Endodermal cell (in vitro differentiated cells): ENCODE data around the gene SEPTIN10. TPM values are rescaled to one million over a fixed set of nuclear protein-coding genes. Genes with fewer than 3 reads are reported as not detected.

Experiments
- DNase-seq: peaks from one replicate; pipeline ENCODE4 v3.0.0-alpha.2; 2017
- H3K27ac ChIP-seq: 2 replicates; pipeline ENCODE4 v1.5.1; 2013; ENCODE audit warnings: mild to moderate bottlenecking, low read depth, low read length, moderate library complexity
- H3K27me3 ChIP-seq: 2 replicates; pipeline ENCODE4 v1.6.1; 2013; ENCODE audit warnings: mild to moderate bottlenecking, low read length, moderate library complexity; ENCODE audit not compliant: insufficient read depth, control insufficient read depth, poor library complexity, severe bottlenecking
- H3K36me3 ChIP-seq: 2 replicates; pipeline ENCODE4 v1.7.0; 2013; ENCODE audit warnings: mild to moderate bottlenecking, low read length, moderate library complexity; ENCODE audit not compliant: control insufficient read depth, insufficient read depth
- H3K4me1 ChIP-seq: one replicate; pipeline ENCODE4 v1.7.0; 2013; ENCODE audit warnings: low read length; ENCODE audit not compliant: control insufficient read depth, insufficient read depth
- H3K4me3 ChIP-seq: 2 replicates; pipeline ENCODE4 v1.5.1; 2013; ENCODE audit warnings: mild to moderate bottlenecking, low read length, moderate library complexity
- H3K9ac ChIP-seq: 2 replicates; pipeline ENCODE4 v1.6.1; 2013; ENCODE audit warnings: mild to moderate bottlenecking, low read length, moderate library complexity; ENCODE audit not compliant: poor library complexity, severe bottlenecking; ENCODE audit errors: extremely low read depth
- H3K9me3 ChIP-seq: 2 replicates; pipeline ENCODE4 v1.6.1; 2013; ENCODE audit warnings: mild to moderate bottlenecking, low read length, moderate library complexity; ENCODE audit not compliant: control insufficient read depth
- H3K27ac Mint-ChIP-seq: 2 replicates; pipeline ENCODE4 v1.8.0; 2020; ENCODE audit warnings: mixed read lengths
- H3K27me3 Mint-ChIP-seq: 2 replicates; pipeline ENCODE4 v1.8.0; 2021; ENCODE audit warnings: mild to moderate bottlenecking, mixed read lengths; ENCODE audit not compliant: insufficient read depth
- H3K36me3 Mint-ChIP-seq: 2 replicates; pipeline ENCODE4 v1.8.0; 2020; ENCODE audit warnings: low read depth, mixed read lengths
- H3K4me1 Mint-ChIP-seq: 2 replicates; pipeline ENCODE4 v1.8.0; 2020; ENCODE audit warnings: mixed read lengths
- H3K4me3 Mint-ChIP-seq: 2 replicates; pipeline ENCODE4 v1.8.0; 2020; ENCODE audit warnings: mild to moderate bottlenecking, moderate library complexity, mixed read lengths
- H3K9me3 Mint-ChIP-seq: 2 replicates; pipeline ENCODE4 v1.8.0; 2020; ENCODE audit warnings: mild to moderate bottlenecking, mixed read lengths
- WGBS, 2 experiments: methylation state at CpG; one replicate each; pipeline versions ENCODE4 v1.1.5 to v1.1.7; 2013; ENCODE audit warnings: missing lambda C conversion rate in 2 of 2, mixed read lengths in 1 of 2; ENCODE audit not compliant: insufficient coverage in 1 of 2, insufficient read length in 1 of 2; 5-methylcytosine and 5-hydroxymethylcytosine counted together
- total RNA-seq, 2 donors: library from RNA; stranded (reverse); fragmentation: NEBNext Ultra II Directional in 1 of 2; extraction: Animal tissue kit (Norgen Biotek cat#: 25700) in 1 of 2; gene quantifications; 2 replicates in 1 of 2; 3 replicates in 1 of 2; pipeline ENCODE4 v1.2.1, GENCODE V29; 2021
- TF ChIP-seq, protein P1 (sequence below): fragments of 200-600 bp; sonication (generic); conservative IDR thresholded peaks from 2 replicates; pipeline ENCODE4 v1.5.0; 2021; ENCODE audit warnings: antibody characterized with exemption, mild to moderate bottlenecking

The SEPTIN10 gene
- total RNA-seq, 2 donors from 2014 or later: 103 to 120 TPM

DNA sequence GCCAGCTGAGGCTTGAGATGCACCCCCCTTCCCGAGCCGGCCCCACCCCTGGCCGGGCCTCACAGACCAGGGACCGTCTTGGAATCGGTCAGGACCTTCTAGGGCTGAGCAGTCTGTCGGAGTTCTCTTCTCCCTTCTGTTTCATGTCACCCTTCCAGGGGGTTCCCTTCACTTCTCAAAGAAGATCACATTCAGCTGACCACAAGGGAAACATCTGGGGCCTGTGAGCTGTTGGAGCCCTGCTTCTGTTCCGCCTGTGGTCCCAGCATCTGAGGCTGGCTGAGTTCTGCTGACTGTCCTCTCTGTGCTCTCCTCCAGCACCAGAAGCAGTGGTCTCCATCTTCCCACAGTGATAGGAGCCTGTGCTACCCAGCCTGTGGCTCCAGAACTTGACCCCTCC is 106.5 kb downstream of the SEPTIN10 start:
- WGBS, 2 experiments: 81 to 94% methylated on average over 6 to 7 of the region's 7 CpGs
- no peaks in the 10 kb centered on the region for H3K36me3 ChIP-seq
- DNase-seq: no peak
- H3K4me3 Mint-ChIP-seq: no peak overlapping the region
- no peaks in the 10 kb centered on the region for H3K27me3 ChIP-seq
- no peaks in the 10 kb centered on the region for H3K27me3 Mint-ChIP-seq
- no peak overlapping the region for H3K4me3 ChIP-seq
- no peak overlapping the region for H3K27ac Mint-ChIP-seq
- TF ChIP-seq, protein P1, sequence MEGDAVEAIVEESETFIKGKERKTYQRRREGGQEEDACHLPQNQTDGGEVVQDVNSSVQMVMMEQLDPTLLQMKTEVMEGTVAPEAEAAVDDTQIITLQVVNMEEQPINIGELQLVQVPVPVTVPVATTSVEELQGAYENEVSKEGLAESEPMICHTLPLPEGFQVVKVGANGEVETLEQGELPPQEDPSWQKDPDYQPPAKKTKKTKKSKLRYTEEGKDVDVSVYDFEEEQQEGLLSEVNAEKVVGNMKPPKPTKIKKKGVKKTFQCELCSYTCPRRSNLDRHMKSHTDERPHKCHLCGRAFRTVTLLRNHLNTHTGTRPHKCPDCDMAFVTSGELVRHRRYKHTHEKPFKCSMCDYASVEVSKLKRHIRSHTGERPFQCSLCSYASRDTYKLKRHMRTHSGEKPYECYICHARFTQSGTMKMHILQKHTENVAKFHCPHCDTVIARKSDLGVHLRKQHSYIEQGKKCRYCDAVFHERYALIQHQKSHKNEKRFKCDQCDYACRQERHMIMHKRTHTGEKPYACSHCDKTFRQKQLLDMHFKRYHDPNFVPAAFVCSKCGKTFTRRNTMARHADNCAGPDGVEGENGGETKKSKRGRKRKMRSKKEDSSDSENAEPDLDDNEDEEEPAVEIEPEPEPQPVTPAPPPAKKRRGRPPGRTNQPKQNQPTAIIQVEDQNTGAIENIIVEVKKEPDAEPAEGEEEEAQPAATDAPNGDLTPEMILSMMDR: no peak
- no peak overlapping the region for H3K9ac ChIP-seq
- H3K4me1 Mint-ChIP-seq: peaks cover 5% of the 10 kb centered on the region
- H3K9me3 Mint-ChIP-seq: no peaks in the 10 kb centered on the region
- H3K4me1 ChIP-seq: no peaks in the 10 kb centered on the region
- H3K27ac ChIP-seq: no peak overlapping the region
- H3K36me3 Mint-ChIP-seq: no peaks in the 10 kb centered on the region
- H3K9me3 ChIP-seq: no peaks in the 10 kb centered on the region

GRCh38 chr2:109503191-109503590 is 110.6 kb downstream of the SEPTIN10 start:
- DNase-seq: no peak

GRCh38 chr2:109501461-109501860 is 112.3 kb downstream of the SEPTIN10 start:
- H3K9ac ChIP-seq: no peak overlapping the region
- no peaks in the 10 kb centered on the region for H3K27me3 ChIP-seq
- Mint-ChIP-seq H3K4me1 (peaks cover 5% of the 10 kb centered on the region), H3K9me3 (no peaks in the 10 kb centered on the region), H3K27me3 (no peaks in the 10 kb centered on the region), H3K27ac (no peak overlapping the region), H3K36me3 (no peaks in the 10 kb centered on the region), H3K4me3 (no peak overlapping the region)
- TF ChIP-seq, protein P1: no peak
- H3K4me3 ChIP-seq: no peak overlapping the region
- no peak overlapping the region for H3K27ac ChIP-seq
- H3K4me1 ChIP-seq: no peaks in the 10 kb centered on the region
- no peaks in the 10 kb centered on the region for H3K9me3 ChIP-seq
- no peaks in the 10 kb centered on the region for H3K36me3 ChIP-seq
- WGBS, 2 experiments: 93 to 98% methylated on average over 16 to 21 of the region's 21 CpGs
- DNase-seq: no peak

More at GRCh38 chr2:109503191-109503590, 110.6 kb downstream of the SEPTIN10 start:
- Mint-ChIP-seq H3K4me3 (no peak overlapping the region), H3K27ac (no peak overlapping the region), H3K27me3 (no peaks in the 10 kb centered on the region), H3K9me3 (no peaks in the 10 kb centered on the region), H3K4me1 (peaks cover 5% of the 10 kb centered on the region), H3K36me3 (no peaks in the 10 kb centered on the region)
- Histone ChIP-seq H3K4me3 (no peak overlapping the region), H3K9me3 (no peaks in the 10 kb centered on the region), H3K4me1 (no peaks in the 10 kb centered on the region), H3K27me3 (no peaks in the 10 kb centered on the region), H3K9ac (no peak overlapping the region), H3K36me3 (no peaks in the 10 kb centered on the region), H3K27ac (peak overlapping the region; percentile 72)
- 90 to 100% methylated on average over 3 to 5 of the region's 5 CpGs for WGBS, 2 experiments
- TF ChIP-seq, protein P1: no peak
